ENCODE measurements around the gene MIB2.
"Not testable (repeated sequence)": the region's sequence is repeated elsewhere in the genome, so short reads cannot be mapped to it uniquely, and the experiment has no call there.

The MIB2 gene

DNA sequence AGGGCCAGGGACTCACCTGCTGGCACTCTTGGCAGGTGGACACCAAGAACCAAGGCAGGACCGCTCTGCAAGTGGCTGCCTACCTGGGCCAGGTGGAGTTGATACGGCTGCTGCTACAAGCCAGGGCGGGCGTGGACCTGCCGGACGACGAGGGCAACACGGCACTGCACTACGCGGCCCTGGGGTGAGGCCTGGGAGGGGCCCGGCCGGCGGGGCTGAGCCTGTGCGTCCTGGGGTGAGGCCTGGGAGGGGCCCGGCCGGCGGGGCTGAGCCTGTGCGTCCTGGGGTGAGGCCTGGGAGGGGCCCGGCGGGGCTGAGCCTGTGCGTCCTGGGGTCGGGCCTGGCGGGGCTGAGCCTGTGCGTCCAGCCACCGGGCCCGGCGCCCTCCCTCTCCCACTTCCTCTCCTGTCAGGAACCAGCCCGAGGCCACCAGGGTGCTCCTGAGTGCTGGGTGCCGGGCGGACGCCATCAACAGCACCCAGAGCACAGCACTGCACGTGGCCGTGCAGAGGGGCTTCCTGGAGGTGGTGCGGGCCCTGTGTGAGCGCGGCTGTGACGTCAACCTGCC, 12.0 kb downstream of the MIB2 start:
- Mint-ChIP-seq H3K27me3 (peaks cover 9% of the 10 kb centered on the region), H3K36me3 (no peaks in the 10 kb centered on the region), H3K27ac (no peak overlapping the region), H3K9me3 (no peaks in the 10 kb centered on the region), H3K4me3 (no peak overlapping the region), H3K4me1 (peaks cover 24% of the 10 kb centered on the region)
- no peak for ATAC-seq

DNA sequence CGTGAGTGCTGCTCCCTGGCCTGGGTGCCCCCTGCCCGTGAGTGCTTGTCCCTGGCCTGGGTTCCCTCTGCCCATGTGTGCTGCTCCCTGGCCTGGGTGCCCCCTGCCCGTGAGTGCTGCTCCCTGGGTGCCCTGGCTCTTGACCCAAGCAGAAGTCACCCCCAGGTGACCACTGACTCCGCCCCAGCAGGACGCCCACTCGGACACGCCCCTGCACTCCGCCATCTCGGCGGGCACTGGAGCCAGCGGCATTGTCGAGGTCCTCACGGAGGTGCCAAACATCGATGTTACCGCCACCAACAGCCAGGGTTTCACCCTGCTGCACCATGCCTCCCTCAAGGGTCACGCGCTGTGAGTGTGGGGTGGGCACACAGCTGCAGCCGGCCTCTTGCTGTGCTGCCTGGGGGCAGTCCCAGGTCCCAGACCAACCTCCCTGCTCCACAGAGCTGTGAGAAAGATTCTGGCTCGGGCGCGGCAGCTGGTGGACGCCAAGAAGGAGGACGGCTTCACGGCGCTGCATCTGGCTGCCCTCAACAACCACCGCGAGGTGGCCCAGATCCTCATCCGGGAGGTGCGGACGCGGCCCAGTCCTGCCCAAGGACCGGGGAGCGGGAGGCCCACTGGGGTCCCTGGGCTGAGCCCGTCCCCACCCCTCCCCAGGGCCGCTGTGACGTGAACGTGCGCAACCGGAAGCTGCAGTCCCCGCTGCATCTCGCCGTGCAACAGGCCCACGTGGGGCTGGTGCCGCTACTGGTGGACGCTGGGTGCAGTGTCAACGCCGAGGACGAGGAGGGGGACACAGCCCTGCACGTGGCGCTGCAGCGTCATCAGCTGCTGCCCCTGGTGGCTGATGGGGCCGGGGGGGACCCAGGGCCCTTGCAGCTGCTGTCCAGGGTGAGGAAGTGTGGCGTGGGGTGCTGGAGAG, 12.8 kb downstream of the MIB2 start:
- Mint-ChIP-seq H3K27me3 (peaks cover 9% of the 10 kb centered on the region), H3K36me3 (no peaks in the 10 kb centered on the region), H3K27ac (no peak overlapping the region), H3K9me3 (no peaks in the 10 kb centered on the region), H3K4me1 (peaks cover 24% of the 10 kb centered on the region), H3K4me3 (peak overlapping the region; percentile 34)
- no peak for ATAC-seq

DNA sequence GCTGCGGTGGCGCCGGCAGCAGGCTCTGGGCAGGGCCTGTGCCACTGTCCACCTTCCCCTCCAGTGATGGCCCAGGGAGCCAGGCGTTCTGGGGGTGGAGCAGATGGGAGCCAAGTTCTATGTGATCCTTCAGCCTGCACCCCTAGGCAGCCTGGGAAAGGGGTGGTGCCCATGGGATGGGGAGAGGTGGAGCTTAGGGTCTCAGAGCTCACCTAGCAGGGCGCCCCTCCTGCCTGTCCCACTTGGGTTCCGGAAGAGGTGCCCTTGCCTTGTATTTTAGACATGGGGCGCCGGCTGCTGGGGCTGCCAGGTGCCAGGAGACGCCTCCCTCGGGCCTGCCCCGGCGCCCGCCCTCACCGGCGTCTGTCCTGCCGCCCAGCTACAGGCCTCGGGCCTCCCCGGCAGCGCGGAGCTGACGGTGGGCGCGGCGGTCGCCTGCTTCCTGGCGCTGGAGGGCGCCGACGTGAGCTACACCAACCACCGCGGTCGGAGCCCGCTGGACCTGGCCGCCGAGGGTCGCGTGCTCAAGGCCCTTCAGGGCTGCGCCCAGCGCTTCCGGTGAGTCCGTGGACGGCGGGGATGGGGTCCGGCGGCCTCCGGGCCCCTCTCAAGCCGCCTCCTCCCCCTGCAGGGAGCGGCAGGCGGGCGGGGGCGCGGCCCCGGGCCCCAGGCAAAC, 13.6 kb downstream of the MIB2 start:
- Mint-ChIP-seq H3K27ac (no peak overlapping the region), H3K36me3 (no peaks in the 10 kb centered on the region), H3K4me3 (peak overlapping the region; percentile 34), H3K4me1 (peaks cover 24% of the 10 kb centered on the region), H3K9me3 (no peaks in the 10 kb centered on the region), H3K27me3 (peaks cover 9% of the 10 kb centered on the region)
- ATAC-seq = no peak

DNA sequence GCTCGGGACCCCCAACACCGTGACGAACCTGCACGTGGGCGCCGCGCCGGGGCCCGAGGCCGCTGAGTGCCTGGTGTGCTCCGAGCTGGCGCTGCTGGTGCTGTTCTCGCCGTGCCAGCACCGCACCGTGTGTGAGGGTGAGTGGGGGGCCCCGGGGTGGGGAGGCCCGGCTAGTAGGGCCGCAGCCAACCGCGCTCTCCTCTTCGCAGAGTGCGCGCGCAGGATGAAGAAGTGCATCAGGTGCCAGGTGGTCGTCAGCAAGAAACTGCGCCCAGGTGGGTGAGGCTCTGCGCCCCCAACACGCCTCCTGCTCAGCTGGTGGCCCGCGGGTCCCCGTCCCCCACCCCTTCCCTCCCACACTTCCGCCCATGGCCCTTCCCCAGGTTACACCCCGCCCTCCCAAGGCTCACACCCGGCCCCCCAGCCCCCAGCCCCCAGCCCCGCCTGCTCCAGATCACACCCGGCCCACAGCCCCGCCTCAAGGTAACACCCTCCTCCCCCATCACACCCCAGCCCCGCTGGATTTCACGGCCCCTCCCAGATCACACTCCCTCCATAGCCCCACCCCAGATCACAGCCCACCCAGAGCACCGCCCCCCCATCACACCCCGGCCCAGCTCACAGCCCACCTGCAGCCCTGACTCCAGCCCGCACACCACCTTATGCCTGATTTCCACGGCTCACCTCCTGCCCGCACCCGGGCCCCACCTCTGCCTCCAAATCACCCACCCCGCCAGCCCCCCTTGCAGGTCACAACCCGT, 14.3 kb downstream of the MIB2 start:
- Mint-ChIP-seq H3K4me1 (peaks cover 21% of the 10 kb centered on the region), H3K27ac (peak overlapping the region; percentile 72), H3K36me3 (no peaks in the 10 kb centered on the region), H3K27me3 (peaks cover 9% of the 10 kb centered on the region), H3K4me3 (peak overlapping the region; percentile 63), H3K9me3 (no peaks in the 10 kb centered on the region)
- ATAC-seq = peak; percentile 4

DNA sequence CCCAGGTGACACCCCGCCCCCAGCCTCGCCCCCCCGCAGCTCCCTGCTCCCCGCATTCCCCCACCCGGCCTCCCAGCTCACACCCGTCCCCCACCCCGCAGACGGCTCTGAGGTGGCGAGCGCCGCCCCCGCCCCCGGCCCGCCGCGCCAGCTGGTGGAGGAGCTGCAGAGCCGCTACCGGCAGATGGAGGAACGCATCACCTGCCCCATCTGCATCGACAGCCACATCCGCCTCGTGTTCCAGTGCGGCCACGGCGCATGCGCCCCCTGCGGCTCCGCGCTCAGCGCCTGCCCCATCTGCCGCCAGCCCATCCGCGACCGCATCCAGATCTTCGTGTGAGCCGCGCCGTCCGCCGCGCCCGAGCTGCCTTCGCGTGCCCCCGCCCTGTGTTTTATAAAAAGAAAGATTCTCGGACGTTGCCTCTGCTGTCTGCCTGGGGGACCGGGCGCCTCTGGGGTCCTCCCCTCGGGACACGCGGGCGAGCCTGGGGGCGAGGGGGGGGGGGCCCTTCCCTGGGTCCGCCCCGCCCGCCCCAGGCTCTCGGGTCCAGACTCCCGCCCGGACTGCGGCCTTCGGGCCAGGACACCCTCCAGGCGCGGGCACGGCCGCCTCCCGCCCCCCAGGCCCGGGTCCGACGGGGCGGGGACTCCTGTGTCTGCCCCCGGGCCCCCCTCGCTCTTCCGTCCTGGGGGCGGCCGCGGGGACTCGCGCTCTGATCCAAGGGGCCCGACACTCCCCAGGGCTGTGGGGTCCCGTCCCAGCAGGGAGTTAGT, 15.1 kb downstream of the MIB2 start:
- H3K27me3 Mint-ChIP-seq = peaks cover 9% of the 10 kb centered on the region
- H3K9me3 Mint-ChIP-seq = no peaks in the 10 kb centered on the region
- peak; percentile 83 for ATAC-seq
- peak overlapping the region; percentile 76 for H3K4me3 Mint-ChIP-seq
- H3K36me3 Mint-ChIP-seq = no peaks in the 10 kb centered on the region
- H3K4me1 Mint-ChIP-seq = peaks cover 18% of the 10 kb centered on the region
- peak overlapping the region; percentile 72 for H3K27ac Mint-ChIP-seq

DNA sequence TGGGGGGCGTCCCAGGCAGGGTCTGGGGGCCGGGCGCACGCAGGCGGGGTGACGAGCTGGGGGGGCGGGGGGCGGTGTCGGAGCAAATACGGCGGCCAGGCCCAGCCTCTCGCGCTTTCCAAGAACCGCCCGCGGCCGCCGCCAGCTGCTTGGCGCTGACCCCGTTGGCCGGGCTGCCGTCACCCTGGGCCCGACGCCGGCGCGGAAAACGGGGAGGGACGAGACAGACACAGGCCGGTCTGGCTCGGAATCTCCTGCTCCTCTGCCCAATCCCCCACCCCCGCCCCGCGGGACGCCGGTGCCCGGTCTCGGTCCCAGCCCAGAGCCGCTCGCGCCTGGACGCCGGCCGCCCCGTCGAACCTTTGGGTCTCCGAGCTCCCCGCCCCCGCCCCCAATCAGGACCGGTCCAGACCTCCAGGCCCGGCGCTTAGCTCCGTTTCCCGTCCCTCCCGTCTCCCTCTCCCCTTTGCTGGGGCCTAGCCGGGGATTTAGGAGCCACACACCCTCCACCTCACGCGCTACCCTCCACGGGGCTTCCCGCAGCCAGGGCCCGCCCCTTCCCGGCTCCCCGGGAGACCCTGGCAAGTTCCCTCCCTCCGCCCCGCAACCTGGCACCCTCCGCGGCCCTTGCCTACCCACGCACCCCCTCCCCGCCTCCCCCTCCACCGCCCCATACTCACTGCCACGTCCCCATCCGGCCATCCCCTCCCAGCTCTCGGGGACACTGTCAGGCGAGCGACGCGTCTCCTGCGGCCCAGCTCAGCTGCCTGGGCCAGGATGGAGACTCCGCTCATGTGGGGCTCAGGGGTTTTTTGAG, 15.9 kb downstream of the MIB2 start:
- Mint-ChIP-seq H3K27ac (peak overlapping the region; percentile 48), H3K4me1 (peaks cover 18% of the 10 kb centered on the region), H3K36me3 (no peaks in the 10 kb centered on the region), H3K9me3 (no peaks in the 10 kb centered on the region), H3K27me3 (peaks cover 9% of the 10 kb centered on the region), H3K4me3 (peak overlapping the region; percentile 67)
- ATAC-seq = no peak

DNA sequence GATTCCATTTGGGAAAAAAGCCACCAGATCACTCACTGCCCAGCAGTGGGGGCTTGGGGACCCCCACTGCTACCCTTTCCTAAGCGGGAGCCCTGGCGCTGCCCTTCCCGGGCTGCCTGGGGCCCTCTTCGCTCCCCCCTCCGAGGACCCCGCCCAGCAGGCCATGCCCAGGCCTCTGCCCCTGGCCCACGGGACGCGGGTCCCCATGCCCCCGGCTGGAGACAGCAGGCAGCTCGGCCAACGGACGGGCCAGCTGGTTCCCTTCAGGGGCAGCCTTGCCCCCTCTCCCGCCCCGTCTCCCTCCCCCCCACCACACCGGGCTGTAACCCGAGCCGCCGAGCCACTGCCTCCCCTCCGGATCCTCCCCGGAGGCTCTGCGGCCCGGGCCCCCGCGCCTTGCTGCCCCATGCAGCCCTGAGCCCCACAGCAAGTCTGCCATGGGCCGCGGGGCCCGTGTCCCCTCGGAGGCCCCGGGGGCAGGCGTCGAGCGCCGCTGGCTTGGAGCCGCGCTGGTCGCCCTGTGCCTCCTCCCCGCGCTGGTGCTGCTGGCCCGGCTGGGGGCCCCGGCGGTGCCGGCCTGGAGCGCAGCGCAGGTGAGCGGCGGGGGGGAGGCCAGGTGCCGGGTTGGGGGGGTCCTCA, 16.6 kb downstream of the MIB2 start, which contains the start of gene MMP23B:
Gene MMP23B, plus strand, starts transcription at position 392 of the 639 bp plus-strand sequence. Its CDS starts 46 bp downstream, at position 438.
- Mint-ChIP-seq H3K4me3 (peak within 1 kb of the TSS; percentile 67), H3K27ac (peak within 1 kb of the TSS; percentile 48), H3K4me1 (peaks cover 18% of the 10 kb centered on the region), H3K36me3 (no peaks in the 10 kb centered on the region), H3K27me3 (peaks cover 9% of the 10 kb centered on the region), H3K9me3 (no peaks in the 10 kb centered on the region)
- ATAC-seq = no peak

DNA sequence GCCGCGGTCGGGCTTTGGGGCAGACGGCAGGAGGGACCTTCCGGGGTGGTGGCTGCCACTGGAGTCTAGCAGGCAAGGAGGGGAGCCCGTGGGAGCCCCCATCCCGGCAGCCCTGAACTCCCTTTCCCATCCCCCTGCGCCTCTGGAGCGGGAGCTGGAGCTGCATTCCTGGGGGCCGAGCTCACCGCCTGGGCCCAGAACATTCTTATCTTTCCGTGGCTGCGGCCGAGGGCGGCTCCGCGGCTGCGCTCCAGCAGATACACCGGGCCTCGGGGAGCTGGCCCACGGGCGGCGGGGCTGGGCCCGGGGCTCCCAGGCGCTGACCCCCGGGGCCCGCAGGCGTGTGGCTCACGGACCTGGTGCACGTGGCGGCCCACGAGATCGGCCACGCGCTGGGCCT, 18.1 kb downstream of the MIB2 start:
- H3K9me3 Mint-ChIP-seq, H3K4me3 Mint-ChIP-seq, ATAC-seq, H3K27ac Mint-ChIP-seq, H3K36me3 Mint-ChIP-seq, H3K27me3 Mint-ChIP-seq: not testable (repeated sequence)
- peaks cover 18% of the 10 kb centered on the region for H3K4me1 Mint-ChIP-seq

DNA sequence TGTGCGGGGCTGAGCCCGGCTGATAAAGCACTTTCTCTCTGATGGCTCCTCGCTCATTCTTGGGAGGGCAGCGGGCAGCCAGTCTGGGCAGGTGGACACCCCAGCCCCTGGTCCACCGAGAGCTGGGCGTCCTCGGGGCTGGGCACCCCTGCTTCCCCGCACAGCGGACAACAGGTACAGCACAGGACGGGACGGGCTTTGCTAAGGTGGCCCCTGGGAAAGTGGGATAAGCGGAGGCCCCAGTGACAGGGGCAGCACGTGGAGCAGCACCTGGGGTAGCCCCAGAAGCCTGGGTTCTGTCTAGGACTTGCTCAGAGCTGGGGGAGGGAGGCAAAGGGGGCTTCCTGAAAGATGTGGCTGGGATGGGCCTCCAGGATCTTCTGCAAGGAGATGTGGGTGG, 19.3 kb downstream of the MIB2 start:
- H3K27me3 Mint-ChIP-seq, H3K36me3 Mint-ChIP-seq, H3K27ac Mint-ChIP-seq, ATAC-seq, H3K4me3 Mint-ChIP-seq, H3K9me3 Mint-ChIP-seq: not testable (repeated sequence)
- H3K4me1 Mint-ChIP-seq = peaks cover 16% of the 10 kb centered on the region

DNA sequence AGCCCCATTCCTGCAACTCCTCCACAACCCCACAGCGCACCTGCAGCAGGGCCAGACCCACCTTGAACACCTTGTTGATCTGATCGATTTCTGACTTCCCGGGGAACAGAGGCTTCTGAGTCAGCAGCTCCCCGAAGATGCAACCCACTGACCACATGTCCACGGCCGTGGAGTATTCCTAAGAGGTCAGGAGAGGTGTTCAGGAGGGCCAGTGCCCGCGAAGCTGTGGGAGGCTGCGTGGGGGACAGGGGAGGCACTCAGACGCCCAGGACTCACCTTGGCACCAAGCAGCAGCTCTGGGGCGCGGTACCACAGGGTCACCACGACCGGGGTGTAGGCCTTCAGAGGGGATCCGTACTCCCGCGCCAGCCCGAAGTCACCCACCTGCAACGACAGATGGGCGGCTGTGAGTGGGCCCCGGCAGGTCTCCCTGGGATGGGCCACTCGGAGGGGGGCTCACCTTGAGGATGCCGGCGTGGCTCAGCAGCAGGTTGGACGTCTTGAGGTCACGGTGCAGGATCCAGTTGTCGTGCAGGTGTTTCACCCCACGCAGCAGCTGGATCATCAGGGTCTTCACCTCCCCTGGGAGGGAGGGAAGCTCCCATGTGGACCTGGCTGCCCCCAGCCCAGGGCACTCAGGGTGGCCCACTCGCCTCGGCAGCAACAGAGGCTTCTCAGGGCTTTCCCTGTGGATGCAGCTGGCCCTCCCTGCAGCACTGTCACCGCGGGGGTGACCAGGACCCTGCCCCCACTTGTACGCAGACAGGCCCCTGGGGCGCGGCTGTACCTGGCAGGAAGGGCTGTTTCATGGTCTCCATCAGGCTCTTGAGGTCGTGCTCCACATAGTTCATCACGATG, 21.6 kb downstream of the MIB2 start:
- not testable (repeated sequence) for H3K9me3 Mint-ChIP-seq, ATAC-seq, H3K27me3 Mint-ChIP-seq, H3K36me3 Mint-ChIP-seq, H3K27ac Mint-ChIP-seq, H3K4me3 Mint-ChIP-seq, H3K4me1 Mint-ChIP-seq

DNA sequence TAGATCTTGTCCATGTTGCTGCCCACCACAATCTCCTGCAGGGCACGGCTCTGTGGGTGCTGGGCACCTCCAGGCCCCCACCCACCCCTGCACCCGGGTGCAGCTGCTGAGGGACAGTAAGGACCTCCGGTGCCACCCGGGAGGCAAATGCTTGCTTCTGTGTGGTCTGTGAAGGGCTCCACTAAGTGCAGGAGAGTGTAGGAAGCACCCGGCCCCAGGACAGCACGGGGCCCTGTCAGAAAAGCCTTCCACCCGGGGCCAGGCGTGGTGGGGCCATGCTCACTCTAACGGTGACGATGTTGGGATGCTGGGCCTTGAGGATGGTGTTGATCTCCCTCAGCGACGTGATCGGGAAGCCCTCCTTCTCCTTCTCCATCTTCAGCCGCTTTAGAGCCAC, 22.2 kb downstream of the MIB2 start:
- H3K36me3 Mint-ChIP-seq, H3K27ac Mint-ChIP-seq, H3K27me3 Mint-ChIP-seq, H3K9me3 Mint-ChIP-seq, H3K4me1 Mint-ChIP-seq, H3K4me3 Mint-ChIP-seq, ATAC-seq: not testable (repeated sequence)

DNA sequence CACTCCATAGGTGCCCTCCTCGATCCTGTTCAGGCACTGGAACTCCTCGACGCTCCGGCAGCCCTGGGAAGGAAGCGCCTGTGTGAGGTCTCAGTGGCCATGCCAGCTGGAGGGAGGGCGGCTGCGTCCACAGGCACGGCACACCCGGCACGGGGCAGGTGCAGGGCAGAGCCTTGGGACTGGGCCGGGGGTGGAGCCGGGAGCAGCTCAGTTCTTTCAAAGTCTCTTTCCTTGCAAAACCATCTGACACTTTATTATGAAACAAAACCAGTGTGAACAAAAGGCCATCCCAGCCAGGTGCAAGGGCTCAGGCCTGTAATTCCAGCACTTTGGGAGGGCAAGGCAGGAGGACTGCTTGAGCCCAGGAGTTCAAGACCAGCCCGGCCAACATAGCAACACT, 23.2 kb downstream of the MIB2 start:
- not testable (repeated sequence) for ATAC-seq, H3K4me3 Mint-ChIP-seq, H3K4me1 Mint-ChIP-seq, H3K27me3 Mint-ChIP-seq, H3K9me3 Mint-ChIP-seq, H3K36me3 Mint-ChIP-seq, H3K27ac Mint-ChIP-seq

DNA sequence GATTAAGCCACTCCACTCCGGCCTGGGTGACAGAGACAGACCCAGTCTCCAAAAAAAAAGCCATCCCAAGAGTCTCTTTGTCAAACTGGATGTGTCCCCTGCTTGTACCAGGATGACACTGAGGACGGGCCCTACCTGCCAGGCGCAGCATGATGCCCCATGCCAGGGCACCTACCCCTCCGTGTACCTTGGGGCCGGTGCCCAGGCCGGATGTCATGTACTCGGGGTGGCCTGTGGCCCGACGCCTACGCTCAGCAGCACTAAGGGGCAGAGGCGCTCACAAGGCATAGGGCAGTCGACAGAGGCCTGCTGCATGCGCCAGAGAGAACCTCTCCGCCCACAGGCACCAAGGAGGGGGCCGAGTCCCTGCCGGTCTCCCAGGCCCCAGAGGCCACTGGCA, 24.1 kb downstream of the MIB2 start:
- H3K27me3 Mint-ChIP-seq, ATAC-seq, H3K4me1 Mint-ChIP-seq, H3K9me3 Mint-ChIP-seq, H3K4me3 Mint-ChIP-seq, H3K27ac Mint-ChIP-seq, H3K36me3 Mint-ChIP-seq: not testable (repeated sequence)
